ENCODE measurements around the gene DCHS1. TPM values are rescaled to one million over a fixed set of nuclear protein-coding genes. Genes with fewer than 3 reads are reported as not detected.

DCHS1 gene
- total and polyA plus RNA-seq, 9 of the 15 experiments (the other 6 are each of a cell fraction or from before 2014, with no cell fraction given): 0.04 to 0.49 (median 0.14) TPM; not detected in 2

- TF ChIP-seq MEIS2 (IDR thresholded peaks at IDR 0.05; ENCODE audit: partially characterized antibody) (no peak), ZNF184 (CRISPR knock-in tag; IDR thresholded peaks at IDR 0.05) (no peak), ZNF609 (CRISPR knock-in tag; IDR thresholded peaks at IDR 0.05; ENCODE audit: borderline replicate concordance) (no peak), GTF2A2 (tag; IDR thresholded peaks at IDR 0.05) (no peak), SRSF3 (IDR thresholded peaks at IDR 0.05; ENCODE audit: insufficient read depth, low read length) (no peak)
These were observed 27.8 kb downstream of the DCHS1 start (continued) for GRCh38 chr11:6627762-6628241.

Data from K562 (cell line).